GM18519 (cell line): Measurements from ENCODE around the gene HSPA4L.

Experiments used
- ATAC-seq: cut with Tn5 transposase; IDR thresholded peaks from one replicate; pipeline ENCODE4 v1.9.1; 2021; ENCODE audit warnings: mild to moderate bottlenecking, moderate library complexity; ENCODE audit not compliant: unreplicated experiment, low FRiP score

Gene HSPA4L

DNA sequence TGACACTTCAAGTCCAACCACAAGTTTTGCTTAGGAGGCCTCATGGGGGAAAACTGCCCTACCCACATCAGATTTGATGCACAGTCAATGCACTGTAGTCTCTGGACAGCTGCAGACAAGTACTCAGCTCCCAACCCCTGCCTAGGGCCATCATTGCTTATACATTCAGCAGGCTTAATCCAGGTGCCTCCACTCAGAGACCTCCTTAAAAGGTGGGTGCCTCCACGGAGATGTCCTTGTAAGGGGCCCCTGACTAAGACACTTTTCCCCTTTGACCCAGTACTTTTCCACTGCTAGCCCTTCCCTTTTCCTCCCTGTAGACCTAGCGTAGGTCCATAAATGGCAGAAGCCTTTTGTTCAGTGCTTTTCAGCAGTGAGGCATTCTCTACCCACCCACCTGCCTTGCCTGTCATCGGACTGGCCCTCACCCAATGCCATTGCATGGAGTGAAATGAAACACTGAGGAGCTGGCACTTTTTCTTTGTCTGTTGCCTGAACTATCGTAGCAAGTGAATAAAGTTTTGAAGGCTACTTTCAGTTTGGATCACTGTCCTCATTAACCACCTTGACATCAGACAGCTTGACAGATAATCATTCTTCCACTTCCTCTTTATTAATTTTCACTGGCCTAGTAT lies 74.8 kb downstream of the HSPA4L start:
- peak; percentile 90 for ATAC-seq

DNA sequence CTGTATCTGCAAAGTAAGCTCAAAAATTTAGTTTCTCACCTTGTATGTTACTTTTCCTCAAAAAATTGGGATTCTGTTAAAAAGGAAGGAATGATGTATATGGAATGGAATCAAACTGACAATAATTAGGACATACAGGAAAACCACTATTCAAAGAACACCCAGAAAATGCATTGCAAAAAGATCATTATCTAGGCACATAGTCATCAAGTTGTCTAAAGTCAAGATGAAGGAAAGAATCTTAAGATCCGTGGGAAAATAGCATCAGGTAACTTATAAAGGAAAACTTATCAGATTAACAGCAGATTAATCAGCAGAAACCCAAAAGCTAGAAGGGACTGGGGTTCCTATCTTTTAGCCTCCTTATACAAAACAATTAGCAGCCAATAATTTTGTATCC lies 75.5 kb downstream of the HSPA4L start:
- ATAC-seq: no peak

DNA sequence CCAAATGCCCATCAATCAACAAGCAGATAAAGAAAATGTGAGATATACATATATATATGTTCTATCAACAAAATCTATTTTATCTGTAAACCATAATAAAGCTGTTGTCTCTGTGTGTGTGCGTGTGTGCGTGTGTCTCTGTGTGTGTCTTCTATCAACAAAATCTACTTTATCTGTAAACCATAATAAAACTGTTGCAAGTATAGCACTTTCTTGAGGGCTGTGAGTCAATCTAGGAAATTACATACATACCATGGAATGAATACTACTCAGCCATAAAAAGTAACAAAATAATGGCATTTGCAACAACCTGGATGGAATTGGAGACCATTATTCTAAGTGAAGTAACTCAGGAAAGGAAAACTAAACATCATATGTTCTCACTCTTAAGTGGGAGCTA lies 86.1 kb downstream of the HSPA4L start:
- ATAC-seq: no peak

DNA sequence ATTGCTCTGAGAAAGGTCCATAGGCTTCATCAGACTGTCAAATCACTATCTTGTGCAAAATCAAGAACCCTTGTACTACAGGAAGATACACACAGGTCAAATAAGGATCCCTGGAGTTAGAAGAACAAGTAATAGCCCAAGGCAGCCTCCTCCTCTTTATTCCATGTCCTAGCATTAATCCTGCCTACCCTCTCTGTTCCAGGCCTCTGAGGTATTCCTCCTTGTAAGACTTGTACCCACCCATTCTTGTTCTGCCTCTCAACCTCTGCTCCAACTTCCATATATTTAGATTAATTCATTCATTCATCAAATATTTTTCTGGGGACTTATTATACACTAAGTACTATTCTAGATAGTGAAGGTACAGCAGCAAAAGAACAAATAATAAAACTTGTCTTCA lies 88.2 kb downstream of the HSPA4L start:
- ATAC-seq: no peak

DNA sequence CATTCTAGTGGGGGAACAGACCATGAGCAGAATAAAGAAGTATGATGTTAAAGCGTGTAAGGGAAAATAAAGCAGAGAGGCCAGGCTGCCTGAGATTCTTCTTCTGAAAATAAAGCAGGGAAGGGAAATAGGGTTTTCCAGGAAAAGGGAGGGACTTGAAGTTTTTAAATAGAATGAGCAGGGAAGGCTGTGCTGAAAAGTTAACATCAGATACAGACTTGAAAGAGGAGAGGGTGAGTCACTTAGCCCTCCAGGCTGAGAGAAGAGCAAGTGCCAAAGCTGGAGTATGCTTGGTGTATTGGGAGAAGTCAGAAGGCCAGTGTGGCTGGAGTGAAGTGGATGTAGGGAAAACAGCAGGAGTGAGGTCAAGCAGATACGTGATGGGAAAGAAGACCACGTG lies 88.6 kb downstream of the HSPA4L start:
- ATAC-seq: no peak

DNA sequence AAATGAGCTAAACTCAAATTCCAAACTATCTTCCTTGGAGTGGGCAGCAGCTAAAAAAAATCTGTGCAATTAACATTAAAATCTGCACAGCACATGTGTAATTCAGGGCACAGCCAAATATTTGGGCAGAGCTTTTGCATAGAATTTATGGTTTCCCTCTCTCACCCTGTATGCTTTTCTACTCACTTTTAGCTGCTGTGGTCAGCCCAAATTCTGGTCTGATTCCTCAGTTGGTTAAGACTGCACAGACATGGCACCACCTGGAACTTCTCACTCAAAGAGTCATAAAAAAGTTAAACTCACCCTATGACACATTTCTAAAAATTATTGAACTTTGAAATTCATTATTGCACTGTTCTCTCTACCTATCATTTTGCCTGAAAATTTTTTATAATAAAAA lies 93.7 kb downstream of the HSPA4L start:
- ATAC-seq: no peak

DNA sequence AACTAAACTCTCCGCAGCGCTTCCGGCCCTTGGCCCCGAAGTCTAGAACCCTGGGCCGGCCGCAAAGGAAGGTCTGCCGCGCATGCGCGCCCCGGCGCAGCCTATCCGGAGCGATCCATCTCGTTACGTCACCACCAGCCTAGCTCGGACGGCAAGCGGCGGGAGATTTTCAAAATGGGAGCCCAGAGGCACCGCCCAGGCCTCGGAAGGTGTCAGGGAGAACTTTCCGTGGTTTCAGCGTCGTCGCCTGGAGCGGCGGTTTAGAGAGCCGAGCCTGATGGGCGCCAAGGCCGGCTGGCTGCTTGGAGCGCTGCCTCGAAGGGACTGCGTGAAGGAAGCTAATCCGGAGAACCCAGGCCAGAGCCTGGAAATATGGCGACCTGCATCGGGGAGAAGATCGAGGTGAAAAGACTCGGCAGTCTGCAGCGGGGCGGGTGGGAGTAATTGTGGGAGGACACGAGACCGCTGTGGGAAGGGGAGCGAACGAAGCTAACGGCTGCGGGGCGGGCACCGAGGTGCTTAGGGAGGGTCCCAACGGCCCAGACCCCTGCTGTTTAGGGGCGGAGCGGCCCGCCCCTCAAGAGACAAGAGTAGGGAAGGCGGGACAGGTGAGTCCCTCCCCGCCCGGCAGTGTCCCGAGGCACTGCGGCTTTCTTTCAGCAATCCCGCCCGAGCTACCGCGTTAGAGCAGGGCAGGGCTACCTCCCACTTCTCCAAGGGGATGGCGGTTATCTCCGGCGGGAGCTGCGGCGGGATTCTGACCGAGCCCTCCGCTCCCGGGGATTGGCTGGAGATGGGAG lies 98.8 kb downstream of the HSPA4L start, which contains the start of gene PLK4:
PLK4 (plus strand) TSS at position 131 of the 800 bp plus-strand sequence; CDS start at position 373, 242 bp downstream.
- peak; percentile 94 for ATAC-seq

DNA sequence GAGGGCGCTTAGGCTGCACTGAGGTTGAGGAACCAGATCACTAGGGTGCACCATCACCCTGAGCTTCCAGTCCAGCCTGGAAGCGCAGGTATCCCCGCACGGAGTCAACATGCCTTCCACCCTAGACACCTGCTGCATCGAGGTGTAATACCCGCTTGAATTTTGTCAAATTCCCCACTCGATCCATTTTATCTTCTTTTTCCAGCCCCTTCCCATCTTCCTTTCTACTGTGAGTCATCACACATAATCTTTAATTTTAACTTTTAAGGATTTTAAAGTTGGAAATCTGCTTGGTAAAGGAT lies 99.4 kb downstream of the HSPA4L start:
- peak; percentile 28 for ATAC-seq

DNA sequence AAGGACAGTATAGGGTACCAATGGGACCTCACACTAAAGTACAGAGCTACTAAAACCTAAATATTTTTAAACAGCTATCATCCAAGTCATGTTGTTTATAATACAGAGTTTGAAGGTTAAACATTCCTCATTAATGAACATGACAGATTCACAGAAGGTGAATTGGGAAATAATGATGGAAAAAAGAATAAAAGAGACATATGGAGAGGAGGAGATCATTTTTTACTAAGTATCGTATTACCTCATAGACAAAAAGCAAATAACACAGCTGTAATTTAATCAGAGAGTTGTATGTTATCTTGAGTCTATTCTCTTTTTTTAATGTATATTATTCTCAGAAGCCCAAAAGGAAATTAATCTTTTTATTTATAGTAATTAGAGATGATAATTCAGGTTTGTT lies 106.4 kb downstream of the HSPA4L start:
- no peak for ATAC-seq

DNA sequence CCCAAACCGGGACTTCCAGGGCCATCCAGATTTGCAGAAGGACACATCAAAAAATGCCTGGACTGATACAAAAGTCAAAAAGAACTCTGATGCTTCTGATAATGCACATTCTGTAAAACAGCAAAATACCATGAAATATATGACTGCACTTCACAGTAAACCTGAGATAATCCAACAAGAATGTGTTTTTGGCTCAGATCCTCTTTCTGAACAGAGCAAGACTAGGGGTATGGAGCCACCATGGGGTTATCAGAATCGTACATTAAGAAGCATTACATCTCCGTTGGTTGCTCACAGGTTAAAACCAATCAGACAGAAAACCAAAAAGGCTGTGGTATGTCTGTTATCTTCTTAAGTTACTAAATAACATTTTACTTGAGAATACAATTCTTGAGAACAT lies 107.8 kb downstream of the HSPA4L start:
- no peak for ATAC-seq
